Activated naive CD4-positive, alpha-beta T cell treated with anti-CD3 and anti-CD28 coated beads for 36 hours (primary cell): ENCODE results near the gene SIX5. TPM values are rescaled to one million over a fixed set of nuclear protein-coding genes. Genes with fewer than 3 reads are reported as not detected.

Experiments used
- CTCF ChIA-PET: fragments of 350-600 bp; sonication (Branson Sonifier 250); formaldehyde crosslinking; loops from one replicate; lab custom pipeline; 2021; ENCODE audit warnings: antibody characterized with exemption; lab: Charles Lee
- DNase-seq: peaks from one replicate; pipeline ENCODE4 v3.0.0-alpha.2; 2020
- H3K27ac Mint-ChIP-seq: one replicate; pipeline ENCODE4 v1.8.0; 2021; ENCODE audit warnings: mild to moderate bottlenecking, mixed read lengths
- H3K27me3 Mint-ChIP-seq: one replicate; pipeline ENCODE4 v1.8.0; 2021; ENCODE audit warnings: low read depth, mixed read lengths
- H3K36me3 Mint-ChIP-seq: one replicate; pipeline ENCODE4 v1.8.0; 2021; ENCODE audit warnings: low read depth, mixed read lengths
- H3K4me1 Mint-ChIP-seq: one replicate; pipeline ENCODE4 v1.8.0; 2021; ENCODE audit warnings: low read depth, mixed read lengths
- H3K4me3 Mint-ChIP-seq: one replicate; pipeline ENCODE4 v1.8.0; 2021; ENCODE audit warnings: mild to moderate bottlenecking, moderate library complexity, mixed read lengths
- H3K9me3 Mint-ChIP-seq: one replicate; pipeline ENCODE4 v1.8.0; 2021; ENCODE audit warnings: mixed read lengths
- intact Hi-C: fragments of 100-400 bp; cut with micrococcal nuclease; formaldehyde crosslinking; loops from one replicate; pipeline ENCODE4 v1.15.1; 2023
- total RNA-seq, 2 experiments: library from RNA; stranded (reverse); gene quantifications; one replicate each; pipeline ENCODE4 v1.2.3, GENCODE V29; 2021

SIX5 gene
- 1 to 10 TPM; 1.8 to 2.2 TPM for total RNA-seq

DNA sequence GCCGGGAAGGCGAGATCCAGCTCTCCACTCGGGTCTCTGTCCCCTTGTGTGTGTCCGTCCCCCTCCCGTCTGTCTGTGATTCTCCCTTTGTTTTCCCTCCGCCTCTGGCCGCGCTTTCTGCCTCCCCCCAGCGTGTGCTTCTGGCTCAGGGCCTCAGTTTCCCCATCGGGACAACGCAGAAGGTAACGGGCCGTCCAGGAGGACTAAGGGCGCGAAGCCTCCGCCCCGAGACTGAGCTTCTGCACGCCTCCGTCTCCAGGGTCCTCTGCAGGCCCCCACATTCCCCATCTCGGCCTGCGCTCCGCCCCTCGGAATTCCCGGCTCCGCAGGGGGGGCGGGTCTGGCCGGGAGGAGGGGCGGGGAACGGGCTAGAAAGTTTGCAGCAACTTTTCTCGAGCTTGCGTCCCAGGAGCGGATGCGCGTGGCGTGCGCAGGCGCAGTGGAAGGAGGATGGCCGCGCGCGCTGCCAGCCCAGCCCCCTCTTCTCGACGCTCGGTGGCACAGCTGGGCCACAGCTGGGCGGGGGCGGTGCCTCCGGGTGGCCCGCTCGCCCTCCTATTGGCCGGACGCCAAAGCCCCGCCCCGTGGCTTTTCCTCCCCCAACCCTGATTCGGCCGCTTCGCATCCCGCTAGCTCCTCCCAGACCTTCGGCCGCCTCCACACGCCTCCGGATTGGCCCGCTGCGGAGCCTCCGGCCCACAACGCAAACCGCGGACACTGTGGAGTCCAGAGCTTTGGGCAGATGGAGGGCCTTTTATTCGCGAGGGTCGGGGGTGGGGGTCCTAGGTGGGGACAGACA, at the start of gene SIX5:
SIX5 (minus strand) TSS at position 269 of the 799 bp plus-strand sequence. CDS start 408 bp downstream, outside the sequence.
- H3K27me3 Mint-ChIP-seq: peaks cover 23% of the 10 kb centered on the region
- peak; percentile 97 for DNase-seq
- peaks cover 10% of the 10 kb centered on the region for H3K4me1 Mint-ChIP-seq
- intact Hi-C loops: loop anchor here (1.0 kb wide), 6 partner anchors 23 to 247 kb away; partner anchors contain the start of genes DMWD, FBXO46, IRF2BP1 and QPCTL
- no peaks in the 10 kb centered on the region for H3K9me3 Mint-ChIP-seq
- no peak within 1 kb of the TSS for H3K27ac Mint-ChIP-seq
- no peaks in the 10 kb centered on the region for H3K36me3 Mint-ChIP-seq
- CTCF ChIA-PET: interaction anchor here (0.6 to 6.1 kb wide), 22 partner anchors 10 to 962 kb away, joined by 3 to 127 read pairs (median 5); partner anchors contain the start of genes DMWD, MYPOP and SYMPK
- peak within 1 kb of the TSS; percentile 81 for H3K4me3 Mint-ChIP-seq

DNA sequence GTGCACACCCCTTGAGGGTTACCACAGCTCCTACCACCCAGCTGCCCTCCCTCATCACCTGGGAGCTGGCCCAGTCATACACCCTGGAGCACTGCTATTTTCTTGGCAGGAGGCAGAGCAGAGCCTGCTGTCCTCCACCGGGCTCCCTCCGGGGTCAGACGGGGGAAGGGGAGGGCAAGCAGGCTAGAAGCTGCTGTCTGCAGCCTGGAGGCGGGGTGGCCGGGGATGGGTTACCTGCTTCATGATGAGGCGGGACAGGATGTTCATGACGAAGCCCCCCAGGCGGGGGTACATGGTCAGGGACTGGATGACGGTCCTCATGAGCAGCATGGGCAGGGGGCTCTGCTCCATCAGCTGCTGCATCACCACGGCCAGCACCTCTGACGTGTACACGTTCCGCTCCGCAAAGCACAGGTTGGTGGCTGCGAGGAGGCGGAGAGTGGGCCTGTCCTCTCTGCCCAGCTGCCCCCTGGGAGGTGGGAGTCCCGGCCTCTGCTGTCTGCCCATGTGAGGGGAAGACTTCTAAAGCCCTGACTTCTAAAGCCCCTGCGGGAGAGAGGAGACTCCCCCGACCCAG, 48.8 kb upstream of the SIX5 start:
- Mint-ChIP-seq H3K4me1 (peaks cover 10% of the 10 kb centered on the region), H3K4me3 (no peak overlapping the region), H3K27me3 (peaks cover 19% of the 10 kb centered on the region), H3K36me3 (peaks cover 6% of the 10 kb centered on the region), H3K9me3 (no peaks in the 10 kb centered on the region), H3K27ac (no peak overlapping the region)
- CTCF ChIA-PET: interaction anchor here (0.6 to 2.0 kb wide), 14 partner anchors 11 to 184 kb away, joined by 3 to 17 read pairs (median 3); partner anchors contain the start of gene DMPK
- no peak for DNase-seq
- intact Hi-C loops: loop anchor here (1.0 to 10.0 kb wide), 5 partner anchors 45 to 447 kb away; partner anchors contain the start of genes SIX5 and SYMPK

DNA sequence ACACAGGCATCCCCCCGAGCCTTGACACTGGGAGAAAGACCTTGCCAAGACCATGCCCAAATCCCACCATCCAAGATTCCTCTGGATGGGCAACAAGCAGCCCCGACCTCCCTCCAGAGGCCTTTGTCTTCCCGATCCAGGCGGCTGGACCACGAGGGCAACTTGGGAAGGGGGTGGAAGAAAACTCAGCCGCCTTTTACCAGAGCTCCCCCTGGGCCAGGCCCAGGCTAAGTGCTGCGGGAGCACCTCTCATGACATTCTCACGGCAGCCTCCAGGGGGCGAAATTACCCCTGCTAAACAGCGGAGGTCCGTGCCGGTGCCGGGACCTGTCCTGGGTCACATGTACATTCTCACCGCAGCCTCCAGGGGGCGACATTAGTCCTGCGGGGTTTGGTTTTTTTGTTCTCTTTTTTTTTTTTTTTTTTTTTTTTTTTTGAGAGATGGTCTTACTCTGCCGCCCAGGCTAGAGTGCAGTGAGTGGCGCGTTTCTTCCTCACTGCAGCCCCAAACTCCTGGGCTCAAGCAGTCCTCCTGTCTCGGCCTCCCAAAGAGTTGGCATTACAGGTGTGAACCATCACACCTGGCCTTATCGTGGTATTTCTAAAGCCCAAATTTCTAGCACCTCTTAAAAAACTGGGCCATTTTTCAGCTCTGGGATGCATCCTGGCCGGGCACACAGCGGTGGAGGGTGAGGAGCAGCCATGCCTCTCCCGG, 48.1 kb upstream of the SIX5 start:
- intact Hi-C loops: loop anchor here (1.0 to 10.0 kb wide), 5 partner anchors 46 to 448 kb away; partner anchors contain the start of genes SIX5 and SYMPK
- Mint-ChIP-seq H3K27me3 (peaks cover 19% of the 10 kb centered on the region), H3K4me3 (no peak overlapping the region), H3K36me3 (peaks cover 6% of the 10 kb centered on the region), H3K27ac (no peak overlapping the region), H3K4me1 (peaks cover 10% of the 10 kb centered on the region), H3K9me3 (no peaks in the 10 kb centered on the region)
- DNase-seq: peak; percentile 99
- CTCF ChIA-PET: interaction anchor here (0.5 to 2.0 kb wide), 36 partner anchors 10 to 667 kb away, joined by 3 to 17 read pairs (median 3); partner anchors contain the start of genes DMPK, DMWD, IRF2BP1 and SIX5

DNA sequence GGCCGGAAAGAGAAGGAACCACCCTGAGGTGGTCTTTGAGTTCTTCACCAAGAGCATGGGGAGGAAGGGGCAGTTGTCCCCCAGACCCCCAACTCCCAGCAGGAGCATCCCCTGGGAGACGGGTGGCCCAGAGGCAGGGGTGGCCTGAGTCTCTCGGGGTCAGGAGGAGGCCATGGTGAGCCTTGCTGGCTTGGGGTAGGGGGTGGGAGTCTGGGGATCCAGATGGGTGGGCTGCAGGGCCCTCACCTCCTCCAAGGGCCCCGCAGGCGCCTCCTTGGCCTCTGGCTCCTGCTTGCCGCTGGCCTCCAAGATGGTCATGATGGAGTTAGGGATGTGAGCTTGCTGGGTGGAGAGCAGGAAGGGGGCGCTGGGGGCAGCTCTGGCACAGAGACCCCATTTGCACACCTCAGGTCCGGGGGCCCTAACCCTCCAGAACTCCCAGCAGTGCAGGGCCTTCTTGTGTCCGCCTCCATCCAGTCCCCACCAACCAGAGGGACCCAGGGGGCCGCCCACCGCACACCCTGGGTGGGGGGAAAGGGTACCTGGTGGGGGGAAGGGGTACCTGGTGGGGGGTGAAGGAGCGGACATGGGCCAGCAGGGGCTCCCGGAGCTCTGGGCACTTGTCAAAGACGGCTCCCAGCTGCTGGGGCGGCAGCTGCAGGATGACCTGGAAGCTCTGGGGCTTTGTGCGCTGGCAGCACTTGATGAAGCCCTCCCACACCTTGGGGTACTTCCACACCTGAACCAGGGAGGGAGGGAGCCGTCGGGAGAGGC, 47.4 kb upstream of the SIX5 start:
- CTCF ChIA-PET: interaction anchor here (0.5 to 2.0 kb wide), 31 partner anchors 9 to 667 kb away, joined by 3 to 17 read pairs (median 4); partner anchors contain the start of genes DMPK, DMWD, IRF2BP1 and SIX5
- Mint-ChIP-seq H3K4me1 (peaks cover 10% of the 10 kb centered on the region), H3K4me3 (no peak overlapping the region), H3K27me3 (peaks cover 19% of the 10 kb centered on the region), H3K9me3 (no peaks in the 10 kb centered on the region), H3K36me3 (peaks cover 6% of the 10 kb centered on the region), H3K27ac (no peak overlapping the region)
- DNase-seq: no peak
- intact Hi-C loops: loop anchor here (1.0 to 10.0 kb wide), 5 partner anchors 47 to 448 kb away; partner anchors contain the start of genes SIX5 and SYMPK

DNA sequence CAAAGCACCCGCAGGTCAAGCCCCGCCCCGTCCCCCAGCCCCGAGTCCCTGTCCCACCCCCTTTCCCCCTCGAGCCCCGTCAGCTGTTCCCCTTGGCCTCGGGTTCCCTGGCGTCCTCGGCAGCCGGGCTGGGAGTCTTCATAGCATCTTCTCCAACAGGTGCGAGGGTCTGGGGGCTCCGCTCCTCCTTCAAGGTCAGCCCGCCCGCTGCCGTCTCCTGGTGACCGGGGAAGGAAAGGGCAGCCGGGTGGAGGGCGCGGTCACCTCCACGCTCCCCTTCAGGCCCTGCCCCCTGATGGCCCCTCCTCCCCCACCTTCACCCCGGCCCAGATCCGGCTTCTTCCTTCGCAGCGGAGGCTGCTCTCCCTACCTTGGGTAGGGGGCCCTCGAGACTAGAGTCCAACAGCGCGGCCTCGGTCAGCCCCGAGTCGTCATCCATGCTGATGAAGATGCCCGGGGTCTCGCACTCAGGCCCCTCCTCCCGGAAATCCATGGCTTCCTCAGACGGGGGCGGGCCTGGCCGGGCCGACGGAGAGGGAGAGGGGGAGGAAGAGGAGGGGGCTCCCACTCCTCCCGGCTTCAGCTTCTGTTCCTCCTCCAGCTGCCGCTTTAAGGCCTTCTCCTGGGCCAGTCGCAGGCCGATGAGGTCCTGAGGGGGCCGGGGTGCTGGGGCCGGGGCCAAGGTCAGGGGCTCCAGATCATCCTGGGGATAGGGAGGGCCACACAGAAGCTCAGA, 46.6 kb upstream of the SIX5 start:
- no peak for DNase-seq
- H3K4me1 Mint-ChIP-seq: peaks cover 7% of the 10 kb centered on the region
- intact Hi-C loops: loop anchor here (2.0 to 10.0 kb wide), 2 partner anchors 201 to 449 kb away; no protein-coding TSS in a partner anchor
- no peak overlapping the region for H3K4me3 Mint-ChIP-seq
- peaks cover 3% of the 10 kb centered on the region for H3K36me3 Mint-ChIP-seq
- H3K27me3 Mint-ChIP-seq: peaks cover 19% of the 10 kb centered on the region
- no peak overlapping the region for H3K27ac Mint-ChIP-seq
- CTCF ChIA-PET: interaction anchor here (1.2 to 1.6 kb wide), 5 partner anchors 16 to 84 kb away, joined by 4 to 12 read pairs (median 5); partner anchors contain the start of genes IRF2BP1 and SIX5
- no peaks in the 10 kb centered on the region for H3K9me3 Mint-ChIP-seq

DNA sequence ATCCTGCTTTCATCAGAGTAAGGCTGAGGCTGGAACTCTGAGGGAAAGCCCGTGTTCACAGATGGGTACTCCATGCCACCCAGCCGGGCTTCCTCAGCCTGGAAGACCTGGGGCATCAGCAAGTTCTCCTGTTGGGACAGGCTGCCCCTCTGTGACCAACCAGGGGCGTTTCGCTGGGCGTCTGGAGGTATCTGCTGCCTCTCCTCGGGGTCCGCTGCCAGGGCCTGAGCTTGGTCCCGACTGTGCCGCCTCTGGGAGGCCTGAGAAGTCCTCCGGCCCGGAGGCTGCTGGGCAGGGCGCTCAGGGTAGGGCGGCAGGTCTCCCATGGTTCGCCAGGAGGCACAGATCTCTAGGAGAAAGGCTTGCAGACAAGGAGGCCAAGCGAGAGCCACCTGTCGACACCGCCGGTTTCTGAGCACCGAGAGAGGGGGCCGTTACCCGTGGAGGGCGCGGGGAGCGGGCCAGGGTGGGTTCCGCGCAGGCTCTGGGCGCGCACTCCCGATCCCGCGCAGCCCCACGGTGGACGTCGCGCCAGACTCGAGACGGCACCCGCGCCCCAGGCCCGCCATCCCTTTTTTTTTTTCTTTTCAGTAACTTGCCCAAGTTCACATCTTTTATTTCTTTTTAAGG, 45.9 kb upstream of the SIX5 start, which contains the start of gene RSPH6A:
RSPH6A (minus strand) TSS at position 458 of the 630 bp plus-strand sequence; CDS start at position 326, 132 bp downstream.
- Mint-ChIP-seq H3K4me1 (peaks cover 11% of the 10 kb centered on the region), H3K4me3 (no peak within 1 kb of the TSS), H3K9me3 (no peaks in the 10 kb centered on the region), H3K27me3 (peaks cover 21% of the 10 kb centered on the region), H3K27ac (no peak within 1 kb of the TSS), H3K36me3 (peaks cover 1% of the 10 kb centered on the region)
- DNase-seq: no peak
- intact Hi-C loops: loop anchor here (10.0 kb wide), 1 partner anchor 450 kb away; no protein-coding TSS in a partner anchor
- CTCF ChIA-PET: interaction anchor here (0.6 to 1.8 kb wide), 4 partner anchors 11 to 67 kb away, joined by 3 to 10 read pairs (median 6); partner anchors contain the start of gene SIX5

DNA sequence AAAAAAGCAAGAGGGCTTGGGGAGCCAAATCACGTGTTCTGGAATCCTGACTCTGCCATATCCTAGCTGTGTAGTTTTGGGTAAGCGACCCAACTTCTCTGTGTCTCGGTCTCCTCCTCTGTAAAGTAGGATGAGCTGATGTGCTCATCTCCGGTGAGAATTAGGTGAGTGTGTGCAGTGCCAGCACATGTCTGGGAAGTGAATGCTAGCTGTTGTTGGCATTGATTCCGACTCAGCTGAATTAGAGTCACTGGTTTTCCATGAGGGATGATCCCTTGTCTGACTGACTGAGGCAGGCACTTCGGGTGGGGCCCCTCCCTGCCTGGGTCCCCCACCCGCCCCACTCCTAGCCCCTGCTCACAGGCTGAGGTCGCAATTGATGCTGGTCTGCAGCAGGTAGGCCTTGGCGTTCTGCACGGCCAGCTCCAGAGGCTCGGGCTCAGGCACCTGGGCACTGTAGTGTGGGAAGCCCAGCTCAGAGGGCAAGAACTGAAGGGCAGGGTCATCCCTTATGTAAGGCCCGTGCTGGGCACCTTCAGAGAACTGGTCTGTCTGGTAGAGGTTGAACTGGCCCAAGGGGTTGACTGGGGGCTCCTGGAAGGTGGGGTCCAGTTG, 45.2 kb upstream of the SIX5 start:
- no peak for DNase-seq
- Mint-ChIP-seq H3K4me1 (peaks cover 17% of the 10 kb centered on the region), H3K36me3 (peaks cover 1% of the 10 kb centered on the region), H3K27me3 (peaks cover 21% of the 10 kb centered on the region), H3K27ac (no peak overlapping the region), H3K4me3 (no peak overlapping the region), H3K9me3 (no peaks in the 10 kb centered on the region)
- intact Hi-C loops: loop anchor here (10.0 kb wide), 1 partner anchor 451 kb away; no protein-coding TSS in a partner anchor
- CTCF ChIA-PET: interaction anchor here (0.6 to 1.8 kb wide), 6 partner anchors 8 to 572 kb away, joined by 3 to 10 read pairs (median 4); partner anchors contain the start of gene SIX5

DNA sequence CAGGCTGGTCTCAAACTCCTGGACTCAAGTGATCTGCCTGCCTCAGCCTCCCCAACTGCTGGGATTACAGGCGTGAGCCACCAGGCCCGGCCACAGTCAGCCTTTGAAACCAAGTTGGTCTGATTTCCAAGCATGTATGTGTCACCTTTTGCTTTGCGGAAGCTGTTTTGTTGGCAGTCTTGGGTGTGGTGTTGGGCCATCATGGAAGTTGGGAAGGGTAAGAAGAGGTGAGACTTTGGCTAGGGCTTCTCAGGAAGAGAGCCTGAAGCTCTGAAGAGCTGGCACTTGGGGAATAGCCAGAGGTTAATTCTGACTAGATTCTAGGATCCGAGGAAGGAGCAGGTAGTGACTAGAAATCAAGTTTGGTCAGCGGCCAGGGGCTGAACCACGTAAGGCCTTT, 43.2 kb upstream of the SIX5 start:
- Mint-ChIP-seq H3K4me1 (peaks cover 18% of the 10 kb centered on the region), H3K9me3 (no peaks in the 10 kb centered on the region), H3K27me3 (peaks cover 21% of the 10 kb centered on the region), H3K27ac (no peak overlapping the region), H3K36me3 (peaks cover 1% of the 10 kb centered on the region), H3K4me3 (no peak overlapping the region)
- CTCF ChIA-PET: interaction anchor here (1.4 kb wide), 2 partner anchors 13 to 43 kb away, joined by 5 to 6 read pairs; partner anchors contain the start of gene SIX5
- intact Hi-C loops: loop anchor here (10.0 kb wide), 1 partner anchor 453 kb away; no protein-coding TSS in a partner anchor
- DNase-seq: no peak

DNA sequence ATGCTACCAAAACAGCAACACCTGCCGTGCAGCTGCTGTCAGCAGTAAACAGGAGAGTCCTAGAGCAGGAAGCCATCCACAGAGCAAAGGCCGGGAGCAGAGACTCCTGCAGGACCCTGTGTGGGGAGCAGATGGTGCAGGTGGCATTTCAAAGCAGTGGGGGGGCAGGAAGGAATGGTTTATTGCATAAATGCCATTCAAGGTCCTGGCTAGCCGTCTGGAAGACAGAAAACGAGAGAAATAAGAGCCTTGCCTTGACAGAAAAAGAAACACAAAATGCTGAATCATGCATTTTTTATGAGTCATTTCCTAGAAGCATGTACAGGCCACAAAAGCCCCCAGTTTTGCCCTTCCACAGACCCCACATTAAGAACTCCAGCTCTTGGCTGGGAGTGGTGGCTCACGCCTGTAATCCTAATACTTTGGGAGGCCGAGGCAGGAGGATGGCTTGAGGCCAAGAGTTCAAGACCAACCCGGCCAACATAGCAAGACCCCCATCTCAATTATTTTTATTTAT, 40.6 kb upstream of the SIX5 start:
- peak overlapping the region; percentile 51 for H3K27ac Mint-ChIP-seq
- CTCF ChIA-PET: interaction anchor here (1.1 kb wide), 1 partner anchor 11 kb away, joined by 3 read pairs; no protein-coding TSS in a partner anchor
- DNase-seq: peak; percentile 34
- no peaks in the 10 kb centered on the region for H3K9me3 Mint-ChIP-seq
- peaks cover 11% of the 10 kb centered on the region for H3K4me1 Mint-ChIP-seq
- H3K27me3 Mint-ChIP-seq: peaks cover 17% of the 10 kb centered on the region
- no peak overlapping the region for H3K4me3 Mint-ChIP-seq
- no peaks in the 10 kb centered on the region for H3K36me3 Mint-ChIP-seq
- intact Hi-C loops: loop anchor here (10.0 kb wide), 1 partner anchor 455 kb away; no protein-coding TSS in a partner anchor
